ENCODE measurements around the gene TRAPPC2L. TPM values are rescaled to one million over a fixed set of nuclear protein-coding genes. Genes with fewer than 3 reads are reported as not detected.

The TRAPPC2L gene
- total RNA-seq, 3 donors from 2014 or later: 30.6 to 57.9 (median 40.7) TPM

GRCh38 chr16:88841521-88842307 is 15.2 kb upstream of the TRAPPC2L start:
- TF ChIP-seq, protein P1, sequence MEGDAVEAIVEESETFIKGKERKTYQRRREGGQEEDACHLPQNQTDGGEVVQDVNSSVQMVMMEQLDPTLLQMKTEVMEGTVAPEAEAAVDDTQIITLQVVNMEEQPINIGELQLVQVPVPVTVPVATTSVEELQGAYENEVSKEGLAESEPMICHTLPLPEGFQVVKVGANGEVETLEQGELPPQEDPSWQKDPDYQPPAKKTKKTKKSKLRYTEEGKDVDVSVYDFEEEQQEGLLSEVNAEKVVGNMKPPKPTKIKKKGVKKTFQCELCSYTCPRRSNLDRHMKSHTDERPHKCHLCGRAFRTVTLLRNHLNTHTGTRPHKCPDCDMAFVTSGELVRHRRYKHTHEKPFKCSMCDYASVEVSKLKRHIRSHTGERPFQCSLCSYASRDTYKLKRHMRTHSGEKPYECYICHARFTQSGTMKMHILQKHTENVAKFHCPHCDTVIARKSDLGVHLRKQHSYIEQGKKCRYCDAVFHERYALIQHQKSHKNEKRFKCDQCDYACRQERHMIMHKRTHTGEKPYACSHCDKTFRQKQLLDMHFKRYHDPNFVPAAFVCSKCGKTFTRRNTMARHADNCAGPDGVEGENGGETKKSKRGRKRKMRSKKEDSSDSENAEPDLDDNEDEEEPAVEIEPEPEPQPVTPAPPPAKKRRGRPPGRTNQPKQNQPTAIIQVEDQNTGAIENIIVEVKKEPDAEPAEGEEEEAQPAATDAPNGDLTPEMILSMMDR (IDR thresholded peaks at IDR 0.05): no peak
- Histone ChIP-seq H3K4me1 (ENCODE audit: low read depth) (no peaks in the 10 kb centered on the region), H3K9me3 (no peaks in the 10 kb centered on the region), H3K4me3 (no peak overlapping the region), H3K36me3 (ENCODE audit: low read depth) (no peaks in the 10 kb centered on the region)
- DNase-seq: no peak
- ATAC-seq: no peak
- intact Hi-C loops (cut with DNase I, micrococcal nuclease): no loop called here

DNA sequence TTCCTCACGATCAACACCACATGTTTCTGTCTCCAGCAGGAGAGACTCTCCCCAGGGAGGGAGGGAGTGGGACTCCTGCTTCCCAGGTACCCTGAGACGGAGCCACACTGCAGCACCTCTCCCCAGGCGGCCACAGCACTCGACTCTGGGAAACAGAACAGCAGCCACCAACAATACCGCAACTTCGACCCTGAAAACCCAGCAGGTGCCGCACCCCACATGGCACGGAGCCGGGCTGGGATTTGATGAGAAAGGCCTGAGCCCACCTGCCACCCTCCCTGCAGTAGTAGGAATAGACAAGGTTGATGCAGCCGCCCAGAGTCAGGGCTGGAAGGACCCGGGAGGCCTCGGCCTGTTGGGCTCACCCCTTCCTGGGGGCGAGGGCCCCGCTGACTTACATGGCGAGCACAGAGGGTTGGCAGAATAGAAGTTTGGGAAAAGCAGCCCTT is 14.6 kb upstream of the TRAPPC2L start:
- DNase-seq: no peak
- intact Hi-C loops (cut with DNase I, micrococcal nuclease): no loop called here
- ATAC-seq: no peak
- H3K36me3 ChIP-seq (ENCODE audit: low read depth): no peaks in the 10 kb centered on the region
- H3K4me3 ChIP-seq: no peak overlapping the region
- H3K9me3 ChIP-seq: no peaks in the 10 kb centered on the region
- no peaks in the 10 kb centered on the region for H3K4me1 ChIP-seq (ENCODE audit: low read depth)
- TF ChIP-seq, protein P1 (IDR thresholded peaks at IDR 0.05): no peak

GRCh38 chr16:88842806-88843205 is 14.1 kb upstream of the TRAPPC2L start:
- TF ChIP-seq, protein P1 (IDR thresholded peaks at IDR 0.05): no peak

GRCh38 chr16:88843256-88843655 is 13.7 kb upstream of the TRAPPC2L start:
- DNase-seq (no peak), ATAC-seq (no peak)
- intact Hi-C loops (cut with DNase I, micrococcal nuclease): no loop called here
- TF ChIP-seq, protein P1 (IDR thresholded peaks at IDR 0.05): no peak
- H3K9me3 ChIP-seq: no peaks in the 10 kb centered on the region
- H3K36me3 ChIP-seq (ENCODE audit: low read depth): no peaks in the 10 kb centered on the region
- H3K4me3 ChIP-seq: no peak overlapping the region
- H3K4me1 ChIP-seq (ENCODE audit: low read depth): no peaks in the 10 kb centered on the region

More at GRCh38 chr16:88842806-88843205, 14.1 kb upstream of the TRAPPC2L start:
- ATAC-seq: no peak
- no peak for DNase-seq
- Histone ChIP-seq H3K4me1 (ENCODE audit: low read depth) (no peaks in the 10 kb centered on the region), H3K36me3 (ENCODE audit: low read depth) (no peaks in the 10 kb centered on the region), H3K9me3 (no peaks in the 10 kb centered on the region), H3K4me3 (no peak overlapping the region)
- intact Hi-C loops (cut with DNase I, micrococcal nuclease): no loop called here

DNA sequence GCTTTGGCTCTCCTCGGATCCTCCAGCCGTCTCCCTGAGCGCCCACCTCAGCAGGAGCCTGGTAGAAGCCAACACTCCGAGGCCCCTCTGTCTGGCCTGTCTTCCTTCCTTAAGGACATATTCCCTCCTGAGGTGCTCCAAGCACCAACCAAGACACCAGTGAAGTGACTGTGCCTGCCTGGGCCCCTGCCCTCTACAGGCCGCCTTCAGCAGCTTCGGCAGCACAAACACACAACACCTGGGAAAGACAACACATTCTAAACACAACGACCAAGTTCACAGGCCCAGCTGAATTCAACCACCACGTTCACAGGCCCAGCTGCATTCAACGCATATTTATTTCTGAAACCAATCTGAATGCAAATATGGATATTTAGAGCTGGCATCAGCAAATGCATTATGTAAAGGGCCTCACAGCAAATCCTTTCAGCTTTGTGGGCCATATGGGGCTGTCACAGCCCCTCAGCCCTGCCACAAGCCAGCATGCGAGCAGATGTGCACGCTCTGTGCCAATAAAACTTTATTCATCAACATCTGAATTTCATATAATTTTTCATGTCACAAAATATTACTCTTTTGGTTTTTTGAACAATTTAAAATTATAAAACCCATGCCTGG is 12.4 kb upstream of the TRAPPC2L start:
- intact Hi-C loops (cut with DNase I, micrococcal nuclease): no loop called here
- no peak for ATAC-seq
- no peak for DNase-seq
- H3K9me3 ChIP-seq: no peaks in the 10 kb centered on the region
- TF ChIP-seq, protein P1 (IDR thresholded peaks at IDR 0.05): no peak
- H3K4me3 ChIP-seq: no peak overlapping the region
- no peaks in the 10 kb centered on the region for H3K4me1 ChIP-seq (ENCODE audit: low read depth)
- H3K36me3 ChIP-seq (ENCODE audit: low read depth): no peaks in the 10 kb centered on the region

All from mucosa of descending colon (tissue), 3 donors.